Lung (tissue), 12 donors: ENCODE results near the gene PLA2G5. TPM values are rescaled to one million over a fixed set of nuclear protein-coding genes. Genes with fewer than 3 reads are reported as not detected.

Source experiments
- ATAC-seq: fragments of 200-7000 bp; cut with Tn5 transposase; one replicate; pipeline ENCODE4 v1.9.1; 2020; ENCODE audit warnings: moderate number of reproducible peaks; ENCODE audit not compliant: insufficient read depth, low FRiP score
- DNase-seq, 3 donors: peaks; one replicate each; pipeline ENCODE4 v3.0.0-alpha.2; 2013 to 2017
- H3K27ac ChIP-seq, 2 donors: one replicate each; pipeline ENCODE4 v1.5.1; 2013; ENCODE audit warnings: mild to moderate bottlenecking in 2 of 2, moderate library complexity in 2 of 2, control low read depth in 1 of 2, inconsistent platforms in 1 of 2, low read depth in 1 of 2, low read length in 1 of 2
- H3K27me3 ChIP-seq, 3 donors: one replicate each; pipeline ENCODE4 v1.5.1; 2013; ENCODE audit warnings: low read length in 2 of 3; ENCODE audit not compliant: control insufficient read depth in 3 of 3, insufficient read depth in 3 of 3
- H3K36me3 ChIP-seq, 4 donors: one replicate each; pipeline ENCODE4 v1.5.1; 2013; ENCODE audit warnings: low read length in 4 of 4, mild to moderate bottlenecking in 1 of 4, moderate library complexity in 1 of 4; ENCODE audit not compliant: control insufficient read depth in 4 of 4, insufficient read depth in 4 of 4
- H3K4me1 ChIP-seq, 5 donors: one replicate each; pipeline ENCODE4 v1.5.1; 2013; ENCODE audit warnings: low read length in 5 of 5, mild to moderate bottlenecking in 2 of 5, moderate library complexity in 1 of 5; ENCODE audit not compliant: control insufficient read depth in 5 of 5, insufficient read depth in 5 of 5
- H3K4me3 ChIP-seq: one replicate; pipeline ENCODE4 v1.5.1; 2013; ENCODE audit warnings: mild to moderate bottlenecking, control low read depth, moderate library complexity
- H3K9ac ChIP-seq, 2 donors: one replicate each; pipeline ENCODE4 v1.5.1; 2013; ENCODE audit warnings: low read length in 2 of 2, control low read depth in 1 of 2; ENCODE audit not compliant: insufficient read depth in 1 of 2
- H3K9me3 ChIP-seq, 4 donors: one replicate each; pipeline ENCODE4 v1.5.1; 2013; ENCODE audit warnings: low read length in 3 of 4, mild to moderate bottlenecking in 1 of 4, moderate library complexity in 1 of 4; ENCODE audit not compliant: control insufficient read depth in 4 of 4, insufficient read depth in 3 of 4
- WGBS, 2 donors: extraction: QIAGEN DNeasy Blood & Tissue Kit; methylation state at CpG; one replicate each; pipeline ENCODE4 v1.1.7; 2013; 5-methylcytosine and 5-hydroxymethylcytosine counted together
- polyA plus RNA-seq, 2 donors: library from polyadenylated mRNA; stranded (reverse); fragments of 200-250 nt; gene quantifications; one replicate each; pipeline ENCODE4 v1.2.1, GENCODE V29; 2013
- total RNA-seq, 2 donors: library from RNA; depleted of rRNA in 1 of 2; stranded (reverse); fragments of >200 nt in 1 of 2; gene quantifications; one replicate each; pipeline ENCODE4 v1.2.1, GENCODE V29; 2014 to 2021
- TF ChIP-seq, protein P1 (sequence below): IDR thresholded peaks from 2 replicates; pipeline ENCODE4 v1.5.1; 2012; ENCODE audit warnings: mild to moderate bottlenecking; ENCODE audit errors: control extremely low read depth, extremely low read depth
- donor health status: control.
- donor health status: control.
- donor health status: Bipolar disorder and iron deficiency.
- donor health status: healthy.
- donor health status: DM: yes; HTN: yes; CAD: no.

PLA2G5 gene
- total and polyA plus RNA-seq, 4 donors, result 1.1 to 6.5 (median 2.6) TPM

DNA sequence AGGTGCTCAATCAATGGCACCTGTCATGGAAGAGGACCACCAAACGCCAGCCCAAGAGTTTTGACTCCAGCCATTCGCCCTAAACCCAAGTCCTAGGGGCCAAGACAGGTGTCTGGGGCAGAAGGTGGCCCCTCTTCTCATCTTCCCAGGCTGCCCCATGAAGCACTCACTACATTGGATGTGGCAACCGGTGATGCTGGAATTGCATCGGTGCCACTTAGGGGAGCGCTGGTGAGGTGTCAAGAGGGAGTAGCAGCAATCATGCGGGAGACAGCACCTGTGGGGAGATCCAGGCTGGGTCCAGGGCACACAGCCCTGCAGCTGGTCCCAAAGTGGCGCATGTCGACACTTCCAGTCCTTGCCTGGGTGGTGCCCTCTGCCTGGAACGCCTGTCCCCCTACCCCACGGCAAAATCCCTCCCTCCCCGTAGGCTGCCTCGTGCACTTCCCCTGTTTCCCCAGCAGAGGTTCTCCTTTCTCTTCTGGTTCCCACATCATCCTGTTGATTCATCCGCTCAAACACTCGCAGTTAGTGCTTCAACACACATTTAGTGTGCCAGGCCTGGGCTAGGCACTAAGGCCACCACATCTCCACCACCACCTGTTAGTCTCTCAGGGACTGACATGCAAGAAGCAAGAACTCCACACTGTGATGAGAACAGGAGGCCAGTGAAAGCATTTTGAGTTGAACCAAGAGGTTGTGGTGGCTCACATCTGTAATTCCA is 30.8 kb downstream of the PLA2G5 start:
- WGBS, 2 donors, result 35 to 41% methylated on average over 14 of the region's 14 CpGs
- Histone ChIP-seq H3K9ac (no peak overlapping the region), H3K4me1 (peaks cover 0 to 25% (median 0%) of the 10 kb centered on the region in 5 donors), H3K4me3 (no peak overlapping the region), H3K9me3 (no peaks in the 10 kb centered on the region), H3K36me3 (no peaks in the 10 kb centered on the region), H3K27ac (no peak overlapping the region), H3K27me3 (no peaks in the 10 kb centered on the region)
- peak; percentile 68 for ATAC-seq
- peak; percentile 52 to 70 (median 64) for DNase-seq
- TF ChIP-seq, protein P1, sequence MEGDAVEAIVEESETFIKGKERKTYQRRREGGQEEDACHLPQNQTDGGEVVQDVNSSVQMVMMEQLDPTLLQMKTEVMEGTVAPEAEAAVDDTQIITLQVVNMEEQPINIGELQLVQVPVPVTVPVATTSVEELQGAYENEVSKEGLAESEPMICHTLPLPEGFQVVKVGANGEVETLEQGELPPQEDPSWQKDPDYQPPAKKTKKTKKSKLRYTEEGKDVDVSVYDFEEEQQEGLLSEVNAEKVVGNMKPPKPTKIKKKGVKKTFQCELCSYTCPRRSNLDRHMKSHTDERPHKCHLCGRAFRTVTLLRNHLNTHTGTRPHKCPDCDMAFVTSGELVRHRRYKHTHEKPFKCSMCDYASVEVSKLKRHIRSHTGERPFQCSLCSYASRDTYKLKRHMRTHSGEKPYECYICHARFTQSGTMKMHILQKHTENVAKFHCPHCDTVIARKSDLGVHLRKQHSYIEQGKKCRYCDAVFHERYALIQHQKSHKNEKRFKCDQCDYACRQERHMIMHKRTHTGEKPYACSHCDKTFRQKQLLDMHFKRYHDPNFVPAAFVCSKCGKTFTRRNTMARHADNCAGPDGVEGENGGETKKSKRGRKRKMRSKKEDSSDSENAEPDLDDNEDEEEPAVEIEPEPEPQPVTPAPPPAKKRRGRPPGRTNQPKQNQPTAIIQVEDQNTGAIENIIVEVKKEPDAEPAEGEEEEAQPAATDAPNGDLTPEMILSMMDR, result peak; percentile 47

DNA sequence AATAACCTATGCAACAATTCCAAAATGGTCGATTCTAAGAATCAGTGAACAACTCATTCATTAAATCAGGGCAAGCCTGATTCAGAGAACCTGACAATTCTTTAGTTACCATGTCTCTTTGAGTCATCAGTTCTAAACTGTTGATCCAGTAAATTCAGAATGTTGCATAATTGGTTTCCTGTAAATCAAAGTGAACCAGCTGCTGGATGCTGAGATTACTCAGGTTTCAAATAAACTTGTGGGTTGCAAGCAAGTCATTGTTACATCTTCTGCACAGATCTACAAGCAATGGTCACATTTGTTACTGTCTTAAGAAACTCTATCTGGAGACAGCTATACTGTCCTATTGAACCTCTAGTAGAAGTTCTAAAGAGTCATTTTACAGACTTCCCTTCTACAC is 32.9 kb downstream of the PLA2G5 start:
- Histone ChIP-seq H3K9ac (no peak overlapping the region), H3K36me3 (no peaks in the 10 kb centered on the region), H3K27ac (no peak overlapping the region), H3K4me1 (peaks cover 0 to 25% (median 0%) of the 10 kb centered on the region in 5 donors), H3K9me3 (no peaks in the 10 kb centered on the region), H3K4me3 (no peak overlapping the region), H3K27me3 (peaks cover 0 to 4% (median 0%) of the 10 kb centered on the region in 3 donors)
- ATAC-seq, result peak; percentile 27
- TF ChIP-seq, protein P1, result no peak
- peak in 2 of 3 donors; percentile 24 to 65 for DNase-seq
- WGBS, 2 donors, result 66 to 86% methylated on average over 1 of the region's 1 CpG

DNA sequence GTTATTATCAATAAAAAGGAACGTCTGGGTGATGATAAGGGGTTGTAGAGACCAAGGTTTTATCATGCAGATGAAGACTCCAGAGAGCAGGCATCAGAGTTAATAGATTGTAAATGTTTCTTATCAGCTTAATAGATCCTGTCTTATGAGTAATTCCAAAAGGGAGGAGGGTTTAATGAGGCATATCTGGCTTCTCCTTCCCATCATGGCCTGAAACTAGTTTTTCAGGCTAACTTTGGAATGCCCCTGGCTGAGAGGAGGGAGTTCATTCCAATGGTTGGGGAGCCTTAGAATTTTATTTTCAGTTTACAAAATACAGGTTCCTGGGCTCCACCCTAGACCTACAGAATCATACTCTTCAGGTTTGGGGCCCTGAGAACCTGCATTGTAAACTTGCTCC is 35.9 kb downstream of the PLA2G5 start:
- no peaks in the 10 kb centered on the region for H3K36me3 ChIP-seq
- WGBS, 2 donors, result 42 to 71% methylated on average over 1 of the region's 1 CpG
- TF ChIP-seq, protein P1, result no peak

More for the DNA sequence above, 35.9 kb downstream of the PLA2G5 start:
- Histone ChIP-seq H3K27ac (no peak overlapping the region), H3K27me3 (peaks cover 0 to 4% (median 0%) of the 10 kb centered on the region in 3 donors), H3K4me3 (no peak overlapping the region), H3K9me3 (no peaks in the 10 kb centered on the region), H3K4me1 (peaks cover 0 to 24% (median 0%) of the 10 kb centered on the region in 5 donors), H3K9ac (no peak overlapping the region)
- DNase-seq (peak in 1 of 3 donors; percentile 12), ATAC-seq (no peak)
